SK-N-SH treated with all-trans-retinoic acid at 6 μM for 48 hours (cell line): ENCODE results near the gene RBPJ.

ENCODE experiments used
- ATAC-seq: fragments of 200-7000 bp; cut with Tn5 transposase; 3 replicates; pipeline ENCODE4 v1.9.1; 2020; ENCODE audit warnings: mild to moderate bottlenecking, moderate library complexity
- ARNTL ChIP-seq: fragments of 450-650 bp; formaldehyde crosslinking; IDR thresholded peaks from 2 replicates; pipeline ENCODE4 v1.5.0; 2020; ENCODE audit warnings: low read depth, mild to moderate bottlenecking, moderate library complexity, borderline replicate concordance
- BACH2 ChIP-seq: fragments of 250-450 bp; sonication (Bioruptor Pico); IDR thresholded peaks from 2 replicates; pipeline ENCODE4 v1.9.0; 2021; ENCODE audit warnings: mild to moderate bottlenecking, borderline replicate concordance
- CSDC2 ChIP-seq: fragments of 250-450 bp; sonication (Bioruptor Pico); IDR thresholded peaks from 2 replicates; pipeline ENCODE4 v1.5.0; 2020; ENCODE audit warnings: mild to moderate bottlenecking, moderate library complexity
- ISL1 ChIP-seq: fragments of 250-450 bp; sonication (Bioruptor Pico); IDR thresholded peaks from 2 replicates; pipeline ENCODE4 v2.1.2; 2022; ENCODE audit warnings: mild to moderate bottlenecking, moderate library complexity
- OSR1 ChIP-seq: fragments of 250-450 bp; sonication (Bioruptor Pico); IDR thresholded peaks from 2 replicates; pipeline ENCODE4 v1.8.0; 2022; ENCODE audit warnings: moderate library complexity, mild to moderate bottlenecking, inconsistent platforms
- RARB ChIP-seq: fragments of 250-450 bp; sonication (Bioruptor Pico); IDR thresholded peaks from 2 replicates; pipeline ENCODE4 v1.8.0; 2021; ENCODE audit warnings: mild to moderate bottlenecking, moderate library complexity
- TCF4 ChIP-seq: fragments of 250-450 bp; sonication (Bioruptor Pico); IDR thresholded peaks from 2 replicates; pipeline ENCODE4 v1.8.0; 2021; ENCODE audit warnings: mild to moderate bottlenecking, moderate library complexity, borderline replicate concordance
- ZC3H10 ChIP-seq: fragments of 250-450 bp; sonication (Bioruptor Pico); IDR thresholded peaks from 2 replicates; pipeline ENCODE4 v1.5.1; 2021; ENCODE audit warnings: mild to moderate bottlenecking, moderate library complexity
- ZFP3 ChIP-seq: fragments of 250-450 bp; sonication (Bioruptor Pico); IDR thresholded peaks from 2 replicates; pipeline ENCODE4 v1.5.0; 2020; ENCODE audit warnings: mild to moderate bottlenecking, moderate library complexity
- ZFP30 ChIP-seq: fragments of 450-650 bp; formaldehyde crosslinking; IDR thresholded peaks from 2 replicates; pipeline ENCODE4 v1.5.0; 2022; ENCODE audit warnings: mild to moderate bottlenecking, moderate library complexity
- ZNF565 ChIP-seq: fragments of 450-650 bp; formaldehyde crosslinking; conservative IDR thresholded peaks from 2 replicates; pipeline ENCODE4 v1.5.0; 2020; ENCODE audit warnings: low read depth, mild to moderate bottlenecking, moderate library complexity
- ZNF70 ChIP-seq: fragments of 450-650 bp; formaldehyde crosslinking; IDR thresholded peaks from 2 replicates; pipeline ENCODE4 v1.5.0; 2020; ENCODE audit warnings: mild to moderate bottlenecking, moderate library complexity
- ZNF8 ChIP-seq: fragments of 450-650 bp; formaldehyde crosslinking; IDR thresholded peaks from 2 replicates; pipeline ENCODE4 v1.5.0; 2020; ENCODE audit warnings: mild to moderate bottlenecking, moderate library complexity
- TF ChIP-seq, protein P1 (sequence below): fragments of 250-450 bp; sonication (Bioruptor Pico); IDR thresholded peaks from 2 replicates; pipeline ENCODE4 v1.5.1; 2020; ENCODE audit warnings: low read depth, mild to moderate bottlenecking, moderate library complexity
- TF ChIP-seq, protein P2 (sequence below): fragments of 250-450 bp; sonication (Bioruptor Pico); IDR thresholded peaks from 2 replicates; pipeline ENCODE4 v1.8.0; 2020; ENCODE audit warnings: mild to moderate bottlenecking, moderate library complexity, borderline replicate concordance
- TF ChIP-seq, protein P3 (sequence below): fragments of 250-450 bp; sonication (Bioruptor Pico); IDR thresholded peaks from 2 replicates; pipeline ENCODE4 v1.5.0; 2020; ENCODE audit warnings: mild to moderate bottlenecking, moderate library complexity

Gene RBPJ

DNA sequence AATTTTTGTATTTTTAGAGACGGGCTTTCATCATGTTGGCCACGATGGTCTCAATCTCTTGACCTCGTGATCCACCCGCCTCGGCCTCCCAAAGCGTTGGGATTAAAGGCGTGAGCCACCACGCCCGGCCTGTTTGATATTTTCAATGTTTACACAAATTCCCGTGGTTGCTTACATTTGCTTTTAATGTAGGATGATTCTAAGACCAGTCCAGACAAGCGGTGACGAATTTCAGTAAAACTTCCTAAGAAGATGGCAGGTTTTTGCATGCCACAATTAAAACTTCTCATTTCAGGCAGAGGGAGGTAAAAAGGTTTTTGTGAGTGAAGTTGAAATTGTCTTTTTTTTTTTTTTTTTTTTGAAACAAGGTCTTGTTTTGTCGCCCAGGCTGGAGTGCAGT is 41.4 kb upstream of the RBPJ start:
- ATAC-seq, result no peak
- TF ChIP-seq ZNF8 (CRISPR knock-in tag), result no peak
- no peak for TF ChIP-seq CSDC2 (CRISPR knock-in tag)
- no peak for TF ChIP-seq ISL1
- no peak for TF ChIP-seq ZFP30 (CRISPR knock-in tag)
- TF ChIP-seq TCF4 (CRISPR knock-in tag), result no peak
- no peak for TF ChIP-seq ARNTL

DNA sequence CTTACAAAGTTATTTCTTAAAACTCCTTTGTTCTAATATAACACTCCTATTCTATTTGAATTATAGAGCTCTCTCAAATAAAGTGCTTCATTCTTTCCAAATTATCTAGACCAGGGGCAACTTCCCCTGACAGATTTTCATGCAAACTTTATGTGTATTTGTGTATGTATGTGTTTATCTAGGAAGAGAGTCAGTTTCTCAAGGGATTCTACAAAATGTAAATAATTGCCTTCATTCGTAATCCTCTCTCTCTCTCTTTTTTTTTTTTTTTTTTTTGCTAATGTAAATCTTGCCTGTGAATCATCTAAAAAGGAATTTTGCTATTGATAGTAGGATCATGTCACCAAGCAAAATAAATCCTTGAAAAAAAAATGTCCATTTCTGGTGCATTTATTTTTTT is 38.9 kb upstream of the RBPJ start:
- TF ChIP-seq ZNF70 (CRISPR knock-in tag) (no peak), ARNTL (no peak), ZNF8 (CRISPR knock-in tag) (no peak), ZFP30 (CRISPR knock-in tag) (no peak), TCF4 (CRISPR knock-in tag) (no peak), CSDC2 (CRISPR knock-in tag) (no peak), BACH2 (CRISPR knock-in tag) (no peak), ZFP3 (no peak)
- TF ChIP-seq, protein P1, sequence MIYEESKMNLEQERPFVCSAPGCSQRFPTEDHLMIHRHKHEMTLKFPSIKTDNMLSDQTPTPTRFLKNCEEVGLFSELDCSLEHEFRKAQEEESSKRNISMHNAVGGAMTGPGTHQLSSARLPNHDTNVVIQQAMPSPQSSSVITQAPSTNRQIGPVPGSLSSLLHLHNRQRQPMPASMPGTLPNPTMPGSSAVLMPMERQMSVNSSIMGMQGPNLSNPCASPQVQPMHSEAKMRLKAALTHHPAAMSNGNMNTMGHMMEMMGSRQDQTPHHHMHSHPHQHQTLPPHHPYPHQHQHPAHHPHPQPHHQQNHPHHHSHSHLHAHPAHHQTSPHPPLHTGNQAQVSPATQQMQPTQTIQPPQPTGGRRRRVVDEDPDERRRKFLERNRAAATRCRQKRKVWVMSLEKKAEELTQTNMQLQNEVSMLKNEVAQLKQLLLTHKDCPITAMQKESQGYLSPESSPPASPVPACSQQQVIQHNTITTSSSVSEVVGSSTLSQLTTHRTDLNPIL (CRISPR knock-in tag), result no peak
- TF ChIP-seq, protein P2, sequence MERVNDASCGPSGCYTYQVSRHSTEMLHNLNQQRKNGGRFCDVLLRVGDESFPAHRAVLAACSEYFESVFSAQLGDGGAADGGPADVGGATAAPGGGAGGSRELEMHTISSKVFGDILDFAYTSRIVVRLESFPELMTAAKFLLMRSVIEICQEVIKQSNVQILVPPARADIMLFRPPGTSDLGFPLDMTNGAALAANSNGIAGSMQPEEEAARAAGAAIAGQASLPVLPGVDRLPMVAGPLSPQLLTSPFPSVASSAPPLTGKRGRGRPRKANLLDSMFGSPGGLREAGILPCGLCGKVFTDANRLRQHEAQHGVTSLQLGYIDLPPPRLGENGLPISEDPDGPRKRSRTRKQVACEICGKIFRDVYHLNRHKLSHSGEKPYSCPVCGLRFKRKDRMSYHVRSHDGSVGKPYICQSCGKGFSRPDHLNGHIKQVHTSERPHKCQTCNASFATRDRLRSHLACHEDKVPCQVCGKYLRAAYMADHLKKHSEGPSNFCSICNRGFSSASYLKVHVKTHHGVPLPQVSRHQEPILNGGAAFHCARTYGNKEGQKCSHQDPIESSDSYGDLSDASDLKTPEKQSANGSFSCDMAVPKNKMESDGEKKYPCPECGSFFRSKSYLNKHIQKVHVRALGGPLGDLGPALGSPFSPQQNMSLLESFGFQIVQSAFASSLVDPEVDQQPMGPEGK (CRISPR knock-in tag), result no peak
- ATAC-seq, result no peak

DNA sequence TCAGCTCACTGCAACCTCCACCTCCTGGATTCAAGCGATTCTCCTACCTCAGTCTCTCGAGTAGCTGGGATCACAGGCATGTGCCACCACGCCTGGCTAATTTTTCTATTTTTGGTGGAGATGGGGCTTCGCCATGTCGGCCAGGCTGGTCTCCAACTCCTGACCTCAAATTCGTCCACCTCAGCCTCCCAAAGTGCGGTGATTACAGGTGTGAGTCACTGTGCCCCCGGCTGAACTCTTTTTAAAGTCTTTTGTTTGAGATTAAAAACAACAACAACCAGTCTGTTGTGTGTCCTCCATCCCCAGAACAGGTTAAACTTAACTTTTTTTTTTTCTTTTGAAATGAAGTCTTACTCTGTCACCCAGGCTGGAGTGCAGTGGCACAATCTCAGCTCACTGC is 36.3 kb upstream of the RBPJ start:
- no peak for ATAC-seq
- TF ChIP-seq ZNF70 (CRISPR knock-in tag) (no peak), ZFP3 (no peak), ISL1 (no peak), ZC3H10 (CRISPR knock-in tag) (no peak)
- TF ChIP-seq, protein P3, sequence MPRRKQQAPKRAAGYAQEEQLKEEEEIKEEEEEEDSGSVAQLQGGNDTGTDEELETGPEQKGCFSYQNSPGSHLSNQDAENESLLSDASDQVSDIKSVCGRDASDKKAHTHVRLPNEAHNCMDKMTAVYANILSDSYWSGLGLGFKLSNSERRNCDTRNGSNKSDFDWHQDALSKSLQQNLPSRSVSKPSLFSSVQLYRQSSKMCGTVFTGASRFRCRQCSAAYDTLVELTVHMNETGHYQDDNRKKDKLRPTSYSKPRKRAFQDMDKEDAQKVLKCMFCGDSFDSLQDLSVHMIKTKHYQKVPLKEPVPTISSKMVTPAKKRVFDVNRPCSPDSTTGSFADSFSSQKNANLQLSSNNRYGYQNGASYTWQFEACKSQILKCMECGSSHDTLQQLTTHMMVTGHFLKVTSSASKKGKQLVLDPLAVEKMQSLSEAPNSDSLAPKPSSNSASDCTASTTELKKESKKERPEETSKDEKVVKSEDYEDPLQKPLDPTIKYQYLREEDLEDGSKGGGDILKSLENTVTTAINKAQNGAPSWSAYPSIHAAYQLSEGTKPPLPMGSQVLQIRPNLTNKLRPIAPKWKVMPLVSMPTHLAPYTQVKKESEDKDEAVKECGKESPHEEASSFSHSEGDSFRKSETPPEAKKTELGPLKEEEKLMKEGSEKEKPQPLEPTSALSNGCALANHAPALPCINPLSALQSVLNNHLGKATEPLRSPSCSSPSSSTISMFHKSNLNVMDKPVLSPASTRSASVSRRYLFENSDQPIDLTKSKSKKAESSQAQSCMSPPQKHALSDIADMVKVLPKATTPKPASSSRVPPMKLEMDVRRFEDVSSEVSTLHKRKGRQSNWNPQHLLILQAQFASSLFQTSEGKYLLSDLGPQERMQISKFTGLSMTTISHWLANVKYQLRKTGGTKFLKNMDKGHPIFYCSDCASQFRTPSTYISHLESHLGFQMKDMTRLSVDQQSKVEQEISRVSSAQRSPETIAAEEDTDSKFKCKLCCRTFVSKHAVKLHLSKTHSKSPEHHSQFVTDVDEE (CRISPR knock-in tag), result no peak

DNA sequence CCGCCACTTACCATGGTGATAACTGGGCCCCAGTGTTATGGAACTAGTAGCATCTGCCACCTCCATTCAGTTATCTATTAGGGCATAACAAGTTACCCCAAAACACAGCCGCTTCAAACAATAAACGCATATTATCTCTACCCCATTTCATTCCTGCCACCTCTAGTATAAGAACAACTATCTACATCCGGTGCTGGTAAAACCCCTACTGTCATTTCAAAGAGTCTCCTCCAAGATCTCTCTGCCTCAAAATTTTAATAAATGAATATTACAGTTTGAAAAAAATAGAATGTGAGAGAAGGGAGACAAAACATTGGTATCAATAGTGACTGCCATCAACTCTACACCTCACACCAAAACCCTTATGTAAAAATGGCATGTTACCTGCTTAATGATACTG is 35.5 kb upstream of the RBPJ start:
- TF ChIP-seq ZFP3 (no peak), ZNF70 (CRISPR knock-in tag) (no peak), CSDC2 (CRISPR knock-in tag) (no peak), ZNF8 (CRISPR knock-in tag) (no peak), RARB (CRISPR knock-in tag) (no peak)
- ATAC-seq, result no peak

DNA sequence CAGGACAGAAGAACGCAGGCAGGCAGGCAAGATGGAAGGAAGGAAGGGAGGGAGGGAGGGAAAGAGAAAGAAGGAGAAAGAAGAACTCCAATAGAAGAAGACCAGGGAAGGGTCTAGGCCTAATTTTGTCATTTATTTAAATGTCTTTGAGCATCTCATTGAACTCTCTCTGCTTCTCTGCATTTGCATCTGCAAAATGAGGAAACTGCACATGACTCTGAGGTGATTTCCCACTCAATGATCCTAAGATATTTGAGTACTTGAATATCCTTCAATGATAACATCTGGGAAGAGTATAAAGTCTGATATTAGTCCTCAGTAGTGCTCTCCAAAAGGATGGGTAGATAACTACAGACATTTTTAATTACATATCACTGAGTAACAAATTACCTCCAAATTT is 33.1 kb upstream of the RBPJ start:
- no peak for ATAC-seq
- TF ChIP-seq TCF4 (CRISPR knock-in tag), result no peak
- TF ChIP-seq ZNF565 (CRISPR knock-in tag), result no peak
- TF ChIP-seq, protein P2 (CRISPR knock-in tag), result no peak
- TF ChIP-seq BACH2 (CRISPR knock-in tag), result no peak
- no peak for TF ChIP-seq ZC3H10 (CRISPR knock-in tag)
- no peak for TF ChIP-seq OSR1 (CRISPR knock-in tag)
- TF ChIP-seq, protein P1 (CRISPR knock-in tag), result no peak
- no peak for TF ChIP-seq ZFP3
